Thyroid gland (tissue), 4 donors: ENCODE measurements around the gene CACNA1I.

Source experiments
- CTCF ChIP-seq, 6 experiments: fragments of 200-600 bp in 3 of 6; fragments of 450-650 bp in 3 of 6; sonication (generic) in 3 of 6; IDR thresholded peaks; one replicate each; pipeline ENCODE4 v1.5.1; 2016 to 2019; ENCODE audit warnings: antibody characterized with exemption in 6 of 6, mild to moderate bottlenecking in 2 of 6, inconsistent platforms in 1 of 6, moderate library complexity in 1 of 6
- POLR2A ChIP-seq, 2 donors: fragments of 450-650 bp; IDR thresholded peaks; one replicate each; pipeline ENCODE4 v1.6.1; 2017; ENCODE audit warnings: antibody characterized with exemption in 2 of 2, mild to moderate bottlenecking in 2 of 2, moderate library complexity in 1 of 2

GRCh38 chr22:39733191-39733590 lies 162.6 kb downstream of the CACNA1I start:
- TF ChIP-seq CTCF (IDR thresholded peaks at IDR 0.05) (no peak), POLR2A (IDR thresholded peaks at IDR 0.05) (no peak)
